ENCODE results near the gene COPB1.

DNA sequence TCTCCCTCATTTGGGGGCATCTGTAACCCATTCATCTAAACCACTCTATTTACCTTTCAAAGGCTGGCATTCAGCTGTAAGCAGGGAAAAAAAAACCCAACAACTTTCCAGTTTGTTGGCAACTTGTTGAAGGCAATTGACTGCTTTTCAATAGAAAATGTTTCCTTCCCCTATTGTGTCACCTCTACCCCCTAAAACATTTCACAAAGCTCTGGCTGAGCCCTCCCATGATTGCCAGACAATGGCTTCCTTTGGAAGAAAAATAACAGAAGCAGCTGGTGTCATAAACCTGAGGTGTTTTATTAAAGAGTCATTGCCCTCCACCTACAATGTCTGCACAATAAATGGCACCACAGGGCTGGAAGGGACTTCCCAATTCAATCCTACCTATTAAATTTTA is 42.7 kb upstream of the COPB1 start:
- TF ChIP-seq, protein P1, sequence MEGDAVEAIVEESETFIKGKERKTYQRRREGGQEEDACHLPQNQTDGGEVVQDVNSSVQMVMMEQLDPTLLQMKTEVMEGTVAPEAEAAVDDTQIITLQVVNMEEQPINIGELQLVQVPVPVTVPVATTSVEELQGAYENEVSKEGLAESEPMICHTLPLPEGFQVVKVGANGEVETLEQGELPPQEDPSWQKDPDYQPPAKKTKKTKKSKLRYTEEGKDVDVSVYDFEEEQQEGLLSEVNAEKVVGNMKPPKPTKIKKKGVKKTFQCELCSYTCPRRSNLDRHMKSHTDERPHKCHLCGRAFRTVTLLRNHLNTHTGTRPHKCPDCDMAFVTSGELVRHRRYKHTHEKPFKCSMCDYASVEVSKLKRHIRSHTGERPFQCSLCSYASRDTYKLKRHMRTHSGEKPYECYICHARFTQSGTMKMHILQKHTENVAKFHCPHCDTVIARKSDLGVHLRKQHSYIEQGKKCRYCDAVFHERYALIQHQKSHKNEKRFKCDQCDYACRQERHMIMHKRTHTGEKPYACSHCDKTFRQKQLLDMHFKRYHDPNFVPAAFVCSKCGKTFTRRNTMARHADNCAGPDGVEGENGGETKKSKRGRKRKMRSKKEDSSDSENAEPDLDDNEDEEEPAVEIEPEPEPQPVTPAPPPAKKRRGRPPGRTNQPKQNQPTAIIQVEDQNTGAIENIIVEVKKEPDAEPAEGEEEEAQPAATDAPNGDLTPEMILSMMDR (conservative IDR thresholded peaks at IDR 0.05; ENCODE audit: low read length) = no peak
- no peak for TF ChIP-seq EZH2phosphoT487 (IDR thresholded peaks at IDR 0.05; ENCODE audit: borderline replicate concordance, low read depth, low read length)
